GM23248 (cell line): ENCODE measurements around the gene INAFM2. TPM values are rescaled to one million over a fixed set of nuclear protein-coding genes. Genes with fewer than 3 reads are reported as not detected.

Source experiments
- DNase-seq: peaks from one replicate; pipeline ENCODE4 v3.0.0-alpha.2; 2015
- H2AFZ ChIP-seq: fragments of 200-600 bp; sonication (generic); 2 replicates; pipeline ENCODE4 v1.6.1; 2016; ENCODE audit warnings: antibody characterized with exemption
- H3F3A ChIP-seq: fragments of 200-600 bp; sonication (generic); 2 replicates; pipeline ENCODE4 v1.6.1; 2016; ENCODE audit warnings: mild to moderate bottlenecking, antibody characterized with exemption, mixed run types; ENCODE audit not compliant: insufficient read depth
- H3K27ac ChIP-seq: fragments of 200-600 bp; sonication (generic); 2 replicates; pipeline ENCODE4 v1.5.1; 2016; ENCODE audit warnings: mild to moderate bottlenecking
- H3K27me3 ChIP-seq: fragments of 200-600 bp; sonication (generic); replicated peaks from 2 replicates; pipeline ENCODE4 v1.6.1; 2016; ENCODE audit warnings: mild to moderate bottlenecking; ENCODE audit not compliant: insufficient read depth
- H3K36me3 ChIP-seq: fragments of 200-600 bp; sonication (generic); 2 replicates; pipeline ENCODE4 v1.6.1; 2016; ENCODE audit warnings: low read depth, mild to moderate bottlenecking
- H3K4me1 ChIP-seq: fragments of 200-600 bp; sonication (generic); 2 replicates; pipeline ENCODE4 v1.6.1; 2016; ENCODE audit warnings: mild to moderate bottlenecking; ENCODE audit not compliant: insufficient read depth
- H3K4me2 ChIP-seq: fragments of 200-600 bp; sonication (generic); one replicate; pipeline ENCODE4 v1.6.1; 2016; ENCODE audit warnings: mild to moderate bottlenecking; ENCODE audit not compliant: unreplicated experiment
- H3K4me3 ChIP-seq: fragments of 200-600 bp; sonication (generic); 2 replicates; pipeline ENCODE4 v1.5.1; 2016; ENCODE audit warnings: mild to moderate bottlenecking
- H3K79me2 ChIP-seq: fragments of 200-600 bp; sonication (generic); 2 replicates; pipeline ENCODE4 v1.6.1; 2016; ENCODE audit warnings: mild to moderate bottlenecking; ENCODE audit not compliant: insufficient read depth
- H3K9ac ChIP-seq: fragments of 200-600 bp; sonication (generic); 2 replicates; pipeline ENCODE4 v1.6.1; 2016; ENCODE audit warnings: mild to moderate bottlenecking
- H3K9me2 ChIP-seq: fragments of 200-600 bp; sonication (generic); 2 replicates; pipeline ENCODE4 v1.6.1; 2016; ENCODE audit warnings: mixed run types, mild to moderate bottlenecking, moderate library complexity; ENCODE audit not compliant: insufficient read depth
- H3K9me3 ChIP-seq: fragments of 200-600 bp; sonication (generic); one replicate; pipeline ENCODE4 v1.6.1; 2017; ENCODE audit warnings: low read depth
- H4K20me1 ChIP-seq: fragments of 200-600 bp; sonication (generic); 2 replicates; pipeline ENCODE4 v1.6.0; 2016; ENCODE audit not compliant: insufficient read depth
- EZH2 ChIP-seq: fragments of 200-600 bp; sonication (generic); IDR thresholded peaks from 2 replicates; pipeline ENCODE4 v1.6.1; 2018; ENCODE audit warnings: antibody characterized with exemption, mild to moderate bottlenecking; ENCODE audit not compliant: insufficient read depth, poor library complexity, severe bottlenecking
- EZH2phosphoT487 ChIP-seq: fragments of 200-600 bp; sonication (generic); IDR thresholded peaks from 2 replicates; pipeline ENCODE4 v1.6.1; 2018; ENCODE audit warnings: antibody characterized with exemption, moderate library complexity, mild to moderate bottlenecking, low read depth; ENCODE audit not compliant: insufficient read depth
- WGBS, 2 experiments: methylation state at CpG; one replicate each; pipeline ENCODE4 v1.1.6; 2015 to 2017; ENCODE audit warnings: low lambda C conversion rate in 2 of 2, low coverage in 1 of 2; ENCODE audit errors: missing lambda C conversion rate in 2 of 2; 5-methylcytosine and 5-hydroxymethylcytosine counted together
- in situ Hi-C: fragments of 300-500 bp; cut with MboI; formaldehyde crosslinking; loops from 2 replicates; pipeline ENCODE4 v1.15.0; 2020
- polyA plus RNA-seq: library from polyadenylated mRNA; unstranded; fragments of >200 nt; fragmentation: Nextera tagmentation; extraction: Ambion mirVana; gene quantifications from 2 replicates; pipeline ENCODE4 v1.2.1, GENCODE V29; 2016
- total RNA-seq: library from RNA; depleted of rRNA; stranded (reverse); fragments of >200 nt; shearing (Covaris generic); gene quantifications from 2 replicates; pipeline ENCODE4 v1.2.3, GENCODE V29; 2014

Gene INAFM2
- total and polyA plus RNA-seq, 2 experiments from 2014 or later = 4.5 to 16.6 TPM

- peaks cover 17% of the 10 kb centered on the region for H3K4me1 ChIP-seq
- WGBS, 2 experiments = 66 to 83% methylated on average over 7 of the region's 7 CpGs
Measured at GRCh38 chr15:40286061-40286532, 37.4 kb upstream of the INAFM2 start.

GRCh38 chr15:40286794-40287193 is 36.7 kb upstream of the INAFM2 start:
- WGBS, 2 experiments = 80 to 84% methylated on average over 7 of the region's 7 CpGs
- Histone ChIP-seq H3K9me3 (no peaks in the 10 kb centered on the region), H3K9me2 (no peaks in the 10 kb centered on the region), H3K9ac (no peak overlapping the region), H3K4me1 (peaks cover 17% of the 10 kb centered on the region), H3K4me2 (no peak overlapping the region), H3K27me3 (peaks cover 16% of the 10 kb centered on the region; the same call in 1 of the 2 replicates), H3K27ac (no peak overlapping the region), H4K20me1 (no peaks in the 10 kb centered on the region), H3K36me3 (no peaks in the 10 kb centered on the region), H3F3A (peaks cover 14% of the 10 kb centered on the region; the same call in 1 of the 2 replicates), H3K4me3 (no peak overlapping the region), H3K79me2 (no peaks in the 10 kb centered on the region), H2AFZ (no peak overlapping the region)
- TF ChIP-seq EZH2 (no peak), EZH2phosphoT487 (no peak)
- in situ Hi-C loops = no loop called here
- DNase-seq = no peak

More at GRCh38 chr15:40286061-40286532, 37.4 kb upstream of the INAFM2 start:
- no peaks in the 10 kb centered on the region for H3K9me3 ChIP-seq
- H3K9me2 ChIP-seq = no peaks in the 10 kb centered on the region
- no peak overlapping the region for H3K4me3 ChIP-seq
- H3K79me2 ChIP-seq = no peaks in the 10 kb centered on the region
- H3K27ac ChIP-seq = no peak overlapping the region
- peak overlapping the region; percentile 47 for H3K4me2 ChIP-seq
- DNase-seq = peak; percentile 26
- H3F3A ChIP-seq = peaks cover 14% of the 10 kb centered on the region; the same call in 1 of the 2 replicates
- TF ChIP-seq EZH2 (no peak), EZH2phosphoT487 (no peak)
- no peaks in the 10 kb centered on the region for H4K20me1 ChIP-seq
- H2AFZ ChIP-seq = no peak overlapping the region
- no peaks in the 10 kb centered on the region for H3K36me3 ChIP-seq
- H3K27me3 ChIP-seq = peaks cover 23% of the 10 kb centered on the region
- in situ Hi-C loops = no loop called here
- H3K9ac ChIP-seq = no peak overlapping the region

DNA sequence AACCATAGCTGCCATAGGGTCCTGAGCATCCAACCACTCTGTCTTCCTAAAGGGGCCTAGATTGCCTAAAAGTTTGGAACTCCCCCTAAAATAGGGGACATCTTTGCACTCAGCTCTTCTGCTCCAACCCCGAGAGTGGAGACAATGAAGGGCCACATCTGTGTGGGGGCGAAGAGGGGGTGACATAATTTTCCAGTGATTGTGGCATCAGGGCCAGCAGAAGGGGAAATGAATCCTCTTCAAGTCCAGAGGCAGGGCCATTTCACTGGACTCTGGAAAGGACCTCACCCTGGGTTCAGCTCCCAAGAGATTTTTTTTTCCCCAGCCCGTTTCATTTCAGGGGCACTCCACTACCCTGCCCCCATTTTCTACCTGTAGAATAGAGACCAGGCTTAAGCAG is 36.0 kb upstream of the INAFM2 start:
- Histone ChIP-seq H3K4me2 (no peak overlapping the region), H4K20me1 (no peaks in the 10 kb centered on the region), H3K9me3 (no peaks in the 10 kb centered on the region), H3K4me3 (no peak overlapping the region), H3K9me2 (no peaks in the 10 kb centered on the region), H2AFZ (no peak overlapping the region), H3K4me1 (peaks cover 17% of the 10 kb centered on the region), H3F3A (peaks cover 14% of the 10 kb centered on the region; the same call in 1 of the 2 replicates), H3K27ac (no peak overlapping the region), H3K27me3 (peaks cover 10% of the 10 kb centered on the region; the same call in 1 of the 2 replicates), H3K36me3 (no peaks in the 10 kb centered on the region), H3K9ac (no peak overlapping the region), H3K79me2 (no peaks in the 10 kb centered on the region)
- WGBS, 2 experiments = 88 to 94% methylated on average over 3 of the region's 3 CpGs
- in situ Hi-C loops = no loop called here
- DNase-seq = no peak
- TF ChIP-seq EZH2phosphoT487 = no peak
- TF ChIP-seq EZH2 = no peak

GRCh38 chr15:40287968-40288367 is 35.5 kb upstream of the INAFM2 start:
- no peak for TF ChIP-seq EZH2phosphoT487
- TF ChIP-seq EZH2 = no peak
- no peak overlapping the region for H2AFZ ChIP-seq
- DNase-seq = peak; percentile 25
- WGBS, 2 experiments = 63 to 76% methylated on average over 3 to 4 of the region's 4 CpGs
- in situ Hi-C loops = no loop called here
- no peak overlapping the region for H3K4me3 ChIP-seq
- H3K4me2 ChIP-seq = no peak overlapping the region
- peaks cover 8% of the 10 kb centered on the region; the same call in 1 of the 2 replicates for H3K27me3 ChIP-seq
- peaks cover 17% of the 10 kb centered on the region for H3K4me1 ChIP-seq
- H3K9me2 ChIP-seq = no peaks in the 10 kb centered on the region
- H3K9me3 ChIP-seq = no peaks in the 10 kb centered on the region
- peaks cover 14% of the 10 kb centered on the region; the same call in 1 of the 2 replicates for H3F3A ChIP-seq
- H3K27ac ChIP-seq = no peak overlapping the region
- H3K36me3 ChIP-seq = no peaks in the 10 kb centered on the region
- H4K20me1 ChIP-seq = no peaks in the 10 kb centered on the region
- no peak overlapping the region for H3K9ac ChIP-seq
- H3K79me2 ChIP-seq = no peaks in the 10 kb centered on the region
